Stimulated activated CD8-positive, alpha-beta memory T cell treated with anti-CD3 and anti-CD28 coated beads, Interleukin-15, amount 100 ng/mL, for 1 hour (primary cell): Measurements from ENCODE around the gene CDH13.
A peak's percentile ranks its signal among the peaks of the same experiment; 100 is the strongest.

Experiments
- DNase-seq: peaks from one replicate; pipeline ENCODE4 v3.0.0-alpha.2; 2020; ENCODE audit warnings: low read depth

Gene CDH13

DNA sequence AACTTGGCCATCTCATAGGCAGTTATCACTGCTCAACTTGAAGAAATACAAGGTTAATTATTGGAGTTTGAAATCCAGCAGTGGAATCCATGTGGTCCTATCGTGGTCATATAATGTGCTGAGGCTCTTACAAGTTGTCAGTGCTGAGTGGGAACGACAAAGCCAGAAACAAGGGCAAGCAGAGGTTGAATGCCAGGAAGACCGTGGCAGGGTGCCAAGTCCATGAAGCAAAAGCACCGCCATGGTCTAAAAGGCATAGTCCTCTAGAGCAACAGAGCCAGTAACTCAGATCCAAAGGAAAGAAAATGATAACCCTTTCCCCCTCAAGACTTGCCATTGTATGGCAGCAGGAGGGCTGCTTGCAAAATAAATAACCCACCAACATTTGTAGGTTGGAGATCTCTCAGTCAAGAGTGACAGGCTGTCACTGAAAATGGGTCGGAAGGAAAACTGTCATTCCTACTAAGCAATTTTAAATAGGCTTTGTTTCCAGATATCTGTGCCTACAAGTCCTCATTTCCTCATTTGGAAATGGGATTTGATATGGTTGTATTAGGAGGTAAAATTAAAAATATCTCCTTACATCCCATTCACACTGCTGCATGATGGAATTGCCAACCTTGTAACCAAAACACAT, 1144.7 kb downstream of the CDH13 start:
- DNase-seq: no peak

DNA sequence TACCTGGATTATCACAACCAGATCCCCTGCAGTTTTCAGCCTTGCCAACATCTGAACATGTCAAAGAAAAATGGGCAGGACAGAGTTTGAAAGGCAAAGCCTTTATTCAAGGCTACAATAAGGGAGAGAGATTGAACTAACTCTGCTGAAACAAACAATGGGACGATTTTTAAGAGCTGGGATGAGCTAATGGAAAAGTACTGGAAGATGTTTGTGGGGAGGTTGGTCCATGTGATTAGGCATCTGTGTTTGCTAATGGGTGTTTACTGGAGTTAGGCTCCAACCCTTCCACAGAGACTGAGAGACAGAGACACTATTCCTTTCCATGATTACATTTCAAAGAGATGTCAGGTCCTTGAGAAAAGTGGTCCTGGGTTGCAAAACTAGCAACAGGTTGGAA, 1146.0 kb downstream of the CDH13 start:
- DNase-seq: no peak

DNA sequence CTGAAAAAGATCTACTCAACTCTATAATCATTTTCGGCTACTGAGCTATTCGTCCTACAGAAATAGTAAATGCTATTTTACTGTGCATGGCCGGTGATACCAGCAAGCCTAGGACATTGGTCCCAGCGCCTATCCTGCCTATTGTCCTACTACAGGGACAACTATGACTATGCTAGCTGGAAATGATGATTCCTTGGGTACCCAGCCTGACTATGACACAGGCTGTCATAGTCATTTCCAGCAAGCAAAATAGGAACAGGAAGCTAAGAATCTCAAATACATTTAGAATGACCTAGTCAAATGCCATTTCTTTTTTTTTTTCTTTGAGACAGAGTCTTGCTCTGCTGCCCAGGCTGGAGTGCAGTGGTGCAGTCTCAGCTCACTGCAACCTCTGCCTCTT, 1147.3 kb downstream of the CDH13 start:
- no peak for DNase-seq

DNA sequence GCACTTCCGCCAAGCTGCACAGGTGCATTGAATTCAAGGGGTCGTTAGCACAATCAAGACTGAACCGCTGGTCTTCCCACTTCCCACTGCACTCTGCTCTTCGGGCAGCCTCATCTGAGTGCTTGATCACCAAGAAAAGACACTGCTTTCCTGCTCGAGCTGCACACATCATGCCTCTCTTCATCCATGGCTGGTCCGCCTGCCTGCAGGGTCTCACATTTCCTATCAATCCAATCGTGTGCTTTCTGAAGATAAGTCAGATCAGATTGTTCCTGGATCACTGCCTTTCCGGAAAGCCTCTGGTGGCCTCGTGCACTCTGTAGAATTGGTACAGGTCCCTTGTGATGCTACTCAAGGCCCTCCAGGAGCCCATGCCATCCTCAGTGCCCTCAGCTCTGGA, 1150.2 kb downstream of the CDH13 start:
- DNase-seq: no peak

DNA sequence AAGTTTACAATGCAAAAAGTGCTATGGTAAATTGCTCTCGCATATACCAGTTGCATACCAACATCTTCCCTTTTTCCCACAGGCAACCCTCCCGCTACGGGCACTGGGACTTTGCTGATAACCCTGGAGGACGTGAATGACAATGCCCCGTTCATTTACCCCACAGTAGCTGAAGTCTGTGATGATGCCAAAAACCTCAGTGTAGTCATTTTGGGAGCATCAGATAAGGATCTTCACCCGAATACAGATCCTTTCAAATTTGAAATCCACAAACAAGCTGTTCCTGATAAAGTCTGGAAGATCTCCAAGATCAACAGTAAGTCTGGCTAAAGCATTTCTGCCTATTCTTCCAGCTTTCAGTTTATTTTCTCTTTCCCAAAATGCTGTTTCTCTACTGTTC, 1153.1 kb downstream of the CDH13 start:
- no peak for DNase-seq

DNA sequence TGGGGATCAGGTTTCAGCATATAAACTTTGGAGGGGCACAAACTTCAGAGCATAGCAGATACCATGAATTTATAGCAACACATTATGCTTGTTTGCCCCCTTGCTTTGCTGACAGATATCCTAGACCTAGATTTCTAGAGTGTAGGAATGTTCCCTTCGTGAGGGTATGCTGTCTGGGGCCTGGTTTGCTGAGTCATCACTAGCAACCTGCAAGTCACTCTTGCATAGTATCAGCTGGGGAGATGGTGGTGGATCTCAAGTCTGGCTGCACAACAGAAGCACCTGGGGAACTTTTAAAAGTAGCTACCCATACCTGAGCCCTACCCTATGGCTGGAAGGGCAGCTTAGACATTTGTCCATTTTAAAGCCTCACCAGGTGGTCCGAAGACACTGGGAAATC, 1158.7 kb downstream of the CDH13 start:
- no peak for DNase-seq

DNA sequence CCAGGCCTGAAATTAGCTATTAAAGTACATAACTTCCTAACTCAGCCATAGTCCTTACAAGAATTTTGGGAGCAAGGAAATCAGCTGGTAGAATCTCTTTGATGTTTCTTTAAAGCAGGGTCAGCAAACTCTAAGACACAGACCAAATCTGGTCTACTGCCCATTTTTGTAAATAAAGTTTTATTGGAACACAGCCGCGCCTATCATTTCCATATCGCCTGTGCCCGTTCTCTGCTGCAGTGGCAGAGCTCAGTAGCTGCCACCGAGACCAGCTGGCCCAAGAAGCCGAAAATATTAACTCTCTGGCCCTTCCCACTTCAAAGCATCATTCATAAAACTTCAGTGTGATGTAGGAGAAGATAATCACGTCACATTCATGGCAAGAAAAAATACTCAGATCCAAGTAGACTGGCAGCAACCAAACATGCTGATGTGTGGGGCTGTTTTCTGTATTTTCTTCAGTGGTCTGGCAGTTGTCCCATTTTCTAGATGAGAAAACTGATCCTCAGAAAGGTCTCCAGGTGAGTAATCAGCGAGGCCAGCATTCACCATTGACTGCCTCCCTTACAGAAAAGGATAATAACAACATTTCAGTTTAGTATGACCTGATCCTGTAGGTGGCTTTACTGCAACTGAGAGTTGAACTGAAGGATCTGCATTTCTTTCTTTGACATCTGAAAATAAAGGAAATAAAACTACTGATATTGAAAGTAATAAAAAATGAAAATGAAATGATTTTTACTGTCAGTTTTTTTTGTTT, 1163.1 kb downstream of the CDH13 start:
- no peak for DNase-seq

DNA sequence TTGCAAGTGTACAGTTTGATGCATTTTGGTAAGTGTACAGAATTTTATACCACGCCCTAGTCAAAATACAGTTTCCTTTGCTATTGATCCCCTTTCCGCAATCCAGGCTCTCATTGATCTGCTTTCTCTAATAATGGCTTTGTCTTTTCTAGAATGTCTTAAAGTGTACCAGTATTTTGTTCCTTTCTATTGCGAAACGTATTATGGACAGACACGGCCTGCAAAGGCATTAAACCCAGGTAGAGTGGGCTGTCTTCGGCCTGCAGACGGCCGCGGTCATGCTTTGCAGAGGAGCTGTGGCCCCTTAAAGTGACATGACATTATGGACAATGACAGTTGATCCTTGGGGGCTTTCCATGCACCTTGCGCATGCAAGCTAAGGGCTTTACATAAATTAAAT, 1165.1 kb downstream of the CDH13 start:
- no peak for DNase-seq

DNA sequence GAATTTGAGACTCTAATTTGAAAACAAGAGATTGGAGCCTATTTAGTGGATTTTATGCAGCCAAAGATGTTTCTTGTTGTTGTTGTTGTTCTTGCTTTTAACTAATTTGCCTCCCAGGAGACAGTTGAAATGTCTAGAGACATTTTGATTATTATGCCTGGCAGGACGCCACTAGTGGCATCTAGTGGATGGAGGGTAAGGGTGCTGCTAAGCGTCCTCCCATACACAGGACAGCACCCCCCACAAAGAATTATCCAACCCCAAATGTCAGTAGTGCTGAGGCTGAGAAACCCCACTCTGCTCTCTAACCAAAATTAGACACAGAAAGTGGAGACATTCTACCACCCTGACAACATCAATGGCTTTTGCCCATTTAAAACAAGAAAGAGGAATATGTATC, 1165.6 kb downstream of the CDH13 start:
- DNase-seq: no peak

DNA sequence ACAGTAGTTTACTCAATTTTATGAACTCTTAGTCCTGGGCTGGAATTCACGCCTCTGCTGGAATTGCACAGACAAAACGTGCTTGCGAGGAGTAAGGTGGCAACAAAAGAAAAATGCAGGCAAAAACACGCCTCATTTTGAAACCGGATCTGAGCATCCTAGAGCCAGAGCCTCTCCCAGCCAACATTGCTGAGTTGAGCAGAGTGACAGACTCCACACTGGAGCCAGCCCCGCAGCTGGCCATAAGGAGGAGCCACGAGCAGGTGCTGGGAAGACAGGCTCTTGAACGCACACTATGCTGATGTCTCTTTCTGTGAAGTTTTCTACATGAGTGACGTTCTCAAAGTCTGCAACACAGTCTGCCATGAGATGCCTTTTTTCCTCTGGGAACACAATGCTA, 1166.4 kb downstream of the CDH13 start:
- no peak for DNase-seq

DNA sequence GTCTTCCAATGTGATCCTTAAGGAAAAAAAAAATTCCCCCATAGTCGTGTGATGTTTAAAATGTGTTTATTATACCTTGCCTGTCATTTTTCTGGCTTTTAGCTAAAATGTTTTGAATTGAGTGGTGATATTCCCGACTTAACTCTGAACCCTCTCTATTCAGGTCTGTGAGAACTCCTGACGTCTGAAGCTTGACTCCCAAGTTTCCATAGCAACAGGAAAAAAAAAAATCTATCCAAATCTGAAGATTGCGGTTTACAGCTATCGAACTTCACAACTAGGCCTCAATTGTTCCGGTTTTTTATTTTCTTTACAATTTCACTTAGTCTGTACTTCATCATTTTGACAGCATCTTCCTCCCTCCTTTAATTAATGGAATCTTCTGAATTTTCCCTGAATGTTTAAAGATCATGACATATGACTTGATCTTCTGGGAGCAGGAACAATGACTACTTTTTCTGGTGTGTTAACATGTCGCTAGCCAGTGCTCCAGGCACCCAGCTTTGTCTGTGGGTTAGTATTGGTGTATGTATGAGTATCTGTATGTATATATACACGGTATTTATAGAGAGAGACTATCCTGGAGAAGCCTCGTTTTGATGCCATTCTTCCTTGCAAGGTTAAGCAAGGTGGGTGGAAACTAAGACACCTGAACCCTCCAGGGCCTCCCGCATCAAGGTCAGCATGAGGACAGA, 1168.2 kb downstream of the CDH13 start:
- DNase-seq: no peak

DNA sequence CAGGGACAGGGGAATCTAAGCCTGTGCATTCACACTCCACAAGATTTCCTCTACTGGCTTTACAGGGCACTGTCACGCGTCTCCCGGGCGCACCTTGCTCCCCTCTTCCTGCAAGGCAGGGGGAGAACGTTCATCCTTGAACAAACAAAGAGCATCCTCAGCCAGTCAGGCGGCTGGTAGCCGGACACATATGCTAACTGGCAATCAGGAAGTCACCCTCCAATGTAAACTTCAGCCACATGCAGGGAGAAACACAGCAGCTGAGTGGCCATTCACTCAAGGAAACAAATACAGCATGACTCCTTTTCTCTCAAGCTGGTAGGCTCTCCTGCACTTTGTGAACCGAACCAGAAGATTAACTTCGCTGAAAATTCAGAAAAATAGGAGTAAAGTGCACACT, 1170.2 kb downstream of the CDH13 start:
- DNase-seq: no peak

DNA sequence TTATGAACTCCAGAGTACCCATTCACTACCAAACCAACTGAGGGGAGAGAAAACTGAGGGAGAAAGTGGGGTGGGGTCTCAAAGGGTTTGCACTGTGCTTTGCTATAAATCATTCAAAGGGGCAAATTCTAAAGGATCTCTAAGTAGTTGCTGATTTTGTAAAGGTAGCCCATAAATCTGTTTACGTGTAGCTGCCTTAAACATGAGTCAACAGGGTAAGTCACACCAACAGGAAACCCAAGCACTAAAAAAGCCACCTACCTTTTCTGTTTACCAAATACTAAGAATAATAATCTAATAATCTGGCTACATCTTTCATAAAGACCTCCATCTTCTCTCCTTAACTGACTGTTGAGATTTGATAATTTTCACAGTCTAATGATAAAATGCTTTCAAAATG, 1172.6 kb downstream of the CDH13 start:
- no peak for DNase-seq

DNA sequence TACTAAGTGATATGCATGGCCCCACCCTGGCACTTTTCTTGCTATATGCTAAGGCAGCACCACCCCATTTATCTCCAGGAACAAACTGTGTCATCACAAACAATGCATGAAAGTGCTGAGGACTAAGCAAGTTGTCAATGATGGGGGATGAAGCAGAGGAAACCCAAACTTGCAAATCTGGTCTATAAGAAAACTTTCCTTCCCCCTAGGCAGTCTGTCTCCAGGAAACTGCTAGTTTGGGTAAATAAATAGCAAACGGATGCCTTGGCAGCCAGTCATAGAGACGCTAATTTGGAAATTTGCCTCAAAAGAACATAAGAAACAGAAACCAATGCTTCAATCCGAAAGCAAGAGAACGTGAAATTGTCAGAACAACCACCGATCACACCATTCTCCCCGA, 1175.4 kb downstream of the CDH13 start:
- DNase-seq: no peak

DNA sequence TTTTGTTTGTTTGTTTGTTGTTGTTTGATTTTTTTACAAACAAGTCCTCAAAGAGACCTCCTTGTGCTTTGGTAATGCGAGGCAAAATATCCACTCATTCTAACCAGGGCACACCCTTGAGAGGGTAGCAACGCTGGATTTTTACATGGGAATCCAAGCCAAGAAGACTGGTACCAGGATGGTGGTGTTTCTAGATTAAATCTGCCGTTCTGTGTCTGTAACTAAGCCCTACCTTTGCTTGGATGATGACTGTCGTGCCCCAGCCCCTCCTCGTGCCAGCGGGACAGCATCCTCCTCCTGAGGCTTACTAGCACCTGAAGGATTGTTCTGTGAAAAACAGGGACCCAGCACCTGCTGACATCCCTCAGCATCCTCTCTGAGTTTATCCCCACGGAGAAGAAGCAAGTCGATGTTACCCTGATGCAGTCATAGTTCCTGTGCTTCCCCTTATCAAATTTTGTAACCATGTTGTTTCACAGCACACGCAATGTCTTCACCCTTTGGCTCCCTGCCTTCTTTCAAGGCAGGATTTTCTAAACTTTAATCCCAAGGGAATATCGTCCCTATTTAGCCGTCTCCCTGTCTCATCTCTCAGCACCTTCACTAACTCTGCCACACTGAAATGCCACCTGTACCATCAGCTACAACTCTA, 1175.9 kb downstream of the CDH13 start:
- no peak for DNase-seq

DNA sequence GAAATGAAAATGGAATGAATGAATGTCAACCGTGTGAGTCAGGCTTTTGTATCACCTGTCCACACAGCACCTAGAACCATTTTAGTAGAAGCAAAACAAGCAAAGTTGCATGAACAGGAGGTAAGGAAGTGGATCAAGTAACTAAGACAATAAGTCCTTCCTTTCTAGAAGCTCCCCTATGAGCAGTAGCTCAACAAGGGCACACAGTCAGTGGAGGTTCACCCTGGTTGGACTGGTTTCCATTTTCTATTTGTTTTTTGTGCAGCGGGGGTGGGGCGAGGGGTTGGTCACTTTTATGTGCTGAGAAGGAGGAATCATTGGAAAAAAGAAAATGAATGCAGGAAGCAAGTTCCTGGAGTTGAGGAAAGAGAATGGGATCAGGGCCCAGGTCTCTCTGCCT, 1177.0 kb downstream of the CDH13 start:
- DNase-seq: no peak

DNA sequence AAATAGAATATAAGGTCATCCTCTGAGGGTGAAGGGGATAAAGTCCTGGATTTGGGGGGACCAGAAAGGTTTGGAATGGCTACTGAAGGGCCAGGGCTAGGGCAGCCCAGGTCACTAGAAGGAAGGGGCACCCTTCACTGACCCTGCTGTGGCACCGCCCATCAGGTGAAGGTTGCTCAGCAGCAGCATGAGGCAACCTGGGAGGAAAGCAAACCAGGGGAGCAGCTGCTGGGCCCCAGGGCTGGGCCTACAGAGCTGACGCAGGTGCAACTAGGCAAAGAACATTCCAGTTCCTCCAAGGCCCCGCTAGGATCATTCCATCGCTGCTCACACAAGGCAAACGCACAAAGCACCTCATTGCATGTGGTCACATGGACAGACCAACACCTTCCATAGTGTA, 1177.6 kb downstream of the CDH13 start:
- DNase-seq: no peak

DNA sequence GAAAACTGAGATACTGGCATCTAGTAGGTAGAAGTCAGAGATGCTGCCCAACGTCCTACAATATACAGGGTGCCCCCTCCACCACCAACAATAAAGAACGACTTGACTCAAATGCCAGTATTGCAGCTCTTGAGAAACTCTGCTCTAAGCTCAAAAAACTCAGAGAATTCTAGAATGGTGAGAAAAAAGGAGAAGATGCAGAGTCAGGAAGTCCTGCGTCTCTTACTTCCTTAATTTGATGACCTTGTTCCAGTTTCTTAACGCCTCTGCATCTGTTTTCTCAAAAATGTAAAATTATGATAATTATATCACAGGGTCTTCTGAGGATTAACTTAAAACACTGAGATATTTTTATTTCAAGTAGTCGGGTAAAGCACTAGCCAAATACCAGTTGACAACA, 1179.3 kb downstream of the CDH13 start:
- DNase-seq: no peak

DNA sequence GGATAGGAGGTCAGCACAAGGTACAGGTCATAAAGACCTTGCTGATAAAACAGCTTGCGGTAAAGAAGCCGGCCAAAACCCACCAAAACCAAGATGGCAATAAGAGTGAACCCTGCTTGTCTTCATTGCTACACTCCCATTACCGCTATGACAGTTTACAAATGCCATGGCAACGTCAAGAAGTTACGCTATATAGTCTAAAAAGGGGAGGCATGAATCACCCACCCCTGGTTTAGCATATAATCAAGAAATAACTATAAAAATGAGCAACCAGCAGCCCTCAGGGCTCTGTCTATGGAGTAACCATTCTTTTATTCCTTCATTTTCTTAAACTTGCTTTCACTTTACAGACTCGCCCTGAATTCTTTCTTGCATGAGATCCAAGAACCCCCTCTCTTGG, 1180.0 kb downstream of the CDH13 start:
- DNase-seq: no peak

DNA sequence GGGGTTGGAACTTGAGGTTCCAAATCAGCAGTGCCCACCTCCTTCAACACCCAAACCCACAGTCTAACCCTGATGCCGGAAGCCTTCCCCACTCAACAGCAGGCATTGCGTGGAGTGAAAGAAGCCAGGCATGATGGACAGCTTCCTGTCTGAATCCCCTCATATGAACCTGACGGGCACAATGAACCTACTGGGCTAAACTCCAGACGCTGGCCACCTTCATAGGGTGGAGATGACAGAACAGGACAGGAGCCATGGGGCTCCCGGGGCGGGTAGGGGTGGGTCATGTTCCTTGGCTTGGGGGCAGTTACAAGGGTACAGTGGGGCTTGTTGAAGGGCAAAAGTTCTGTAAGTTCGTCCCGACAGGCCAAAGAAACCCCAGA, 1180.5 kb downstream of the CDH13 start:
- no peak for DNase-seq

DNA sequence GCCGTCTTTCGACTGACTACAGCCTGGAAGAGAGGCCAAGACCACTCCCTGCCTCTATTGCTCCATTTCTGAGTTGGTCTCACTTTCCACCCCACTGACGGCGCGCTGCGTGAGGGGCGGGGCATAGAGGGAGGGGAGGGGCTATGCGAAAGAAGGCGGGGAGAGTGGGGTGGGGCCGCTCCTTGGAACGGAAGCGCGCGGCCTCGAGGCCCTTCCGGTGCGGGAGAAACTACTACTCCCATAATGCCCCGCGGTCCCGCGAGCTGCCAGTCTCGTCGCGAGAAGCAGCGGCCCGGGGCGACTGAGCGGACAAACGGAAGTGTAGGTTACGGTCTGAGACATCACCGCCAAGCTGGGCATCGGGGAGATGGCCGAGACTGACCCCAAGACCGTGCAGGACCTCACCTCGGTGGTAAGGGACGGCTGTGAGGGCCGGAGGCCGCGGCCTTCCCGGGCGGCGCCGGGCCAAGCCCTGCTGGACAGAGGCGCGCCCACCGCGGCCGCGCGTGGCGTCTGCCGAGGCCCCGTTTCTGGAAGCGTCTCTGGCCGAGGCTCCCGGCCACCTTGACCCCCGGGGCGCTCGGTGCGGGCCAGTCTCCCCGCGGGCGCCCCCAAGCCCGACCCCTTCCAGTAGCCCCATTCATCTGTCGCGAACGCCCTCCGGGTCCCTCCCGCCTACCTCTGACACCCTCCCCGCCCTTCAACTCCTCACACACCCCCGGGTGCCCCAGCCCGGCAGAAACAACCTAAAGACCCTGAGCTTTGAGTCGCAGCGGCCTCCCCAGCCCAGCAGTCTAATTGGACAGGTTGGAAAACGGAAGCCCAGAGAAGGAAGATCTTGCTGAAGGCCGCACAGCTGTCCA, 1181.2 kb downstream of the CDH13 start, which contains the start of gene HSBP1:
Gene HSBP1, plus strand, starts transcription at position 269 of the 863 bp plus-strand sequence. Its CDS starts 99 bp downstream, at position 368.
- peak; percentile 91 for DNase-seq

DNA sequence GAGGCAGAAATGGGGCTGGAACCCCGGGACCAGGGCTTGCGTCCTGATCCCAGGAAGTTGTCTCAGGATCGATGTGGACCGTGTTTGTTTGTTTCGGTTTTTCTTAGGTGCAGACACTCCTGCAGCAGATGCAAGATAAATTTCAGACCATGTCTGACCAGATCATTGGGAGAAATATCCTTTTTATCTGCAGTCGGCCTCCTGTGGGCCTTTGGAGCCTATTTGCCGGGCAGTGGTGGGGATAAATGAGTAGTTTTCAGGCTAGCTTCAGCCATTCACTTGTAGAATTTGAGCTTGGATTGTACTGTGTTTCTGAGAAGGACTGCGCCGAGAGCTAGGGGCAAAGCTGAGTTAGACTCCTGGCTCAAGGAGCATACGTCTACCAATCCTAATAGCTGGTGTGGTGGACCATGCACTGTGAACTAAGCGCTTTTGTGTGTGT, 1181.8 kb downstream of the CDH13 start:
- DNase-seq: no peak
